Osteoblast (primary cell): ENCODE data around the gene SLC5A4. TPM values are rescaled to one million over a fixed set of nuclear protein-coding genes. Genes with fewer than 3 reads are reported as not detected.

Experiments
- DNase-seq: peaks from one replicate; pipeline ENCODE4 v3.0.0; 2011; ENCODE audit warnings: low spot score, mixed read lengths; ENCODE audit not compliant: insufficient read length; ENCODE audit errors: missing footprints
- H2AFZ ChIP-seq: 2 replicates; pipeline ENCODE4 v1.6.0; 2011; ENCODE audit warnings: mild to moderate bottlenecking, low read length
- H3K27ac ChIP-seq: 2 replicates; pipeline ENCODE4 v1.5.1; 2011; ENCODE audit warnings: mild to moderate bottlenecking, low read depth, low read length, moderate library complexity
- H3K27me3 ChIP-seq: 2 replicates; pipeline ENCODE4 v1.6.0; 2012; ENCODE audit warnings: mild to moderate bottlenecking, control low read depth, inconsistent platforms, low read length, moderate library complexity; ENCODE audit not compliant: insufficient read depth
- H3K36me3 ChIP-seq: 2 replicates; pipeline ENCODE4 v1.5.1; 2011; ENCODE audit warnings: mild to moderate bottlenecking, low read length, control low read depth, moderate library complexity; ENCODE audit not compliant: insufficient read depth
- H3K4me1 ChIP-seq: 2 replicates; pipeline ENCODE4 v1.5.1; 2011; ENCODE audit warnings: mild to moderate bottlenecking, low read length, control low read depth, moderate library complexity; ENCODE audit not compliant: insufficient read depth
- H3K4me2 ChIP-seq: 2 replicates; pipeline ENCODE4 v1.6.0; 2011; ENCODE audit warnings: mild to moderate bottlenecking, low read length; ENCODE audit not compliant: insufficient read depth
- H3K4me3 ChIP-seq: fragments of 200-600 bp; sonication (generic); 3 replicates; pipeline ENCODE4 v1.5.1; 2012; ENCODE audit warnings: mild to moderate bottlenecking, low read length, inconsistent platforms; ENCODE audit not compliant: insufficient read depth
- H3K79me2 ChIP-seq: 2 replicates; pipeline ENCODE4 v1.6.0; 2012; ENCODE audit warnings: mild to moderate bottlenecking, low read length, control low read depth, inconsistent platforms; ENCODE audit not compliant: insufficient read depth
- H3K9me3 ChIP-seq: 2 replicates; pipeline ENCODE4 v1.5.1; 2011; ENCODE audit warnings: low read depth, low read length, control low read depth
- H4K20me1 ChIP-seq: 2 replicates; pipeline ENCODE4 v1.6.0; 2012; ENCODE audit warnings: mild to moderate bottlenecking, low read length, control low read depth; ENCODE audit not compliant: insufficient read depth
- total RNA-seq: library from RNA; depleted of rRNA; stranded (reverse); fragments of >200 nt; gene quantifications from 2 replicates; pipeline ENCODE4 v1.2.3, GENCODE V29; 2012
- TF ChIP-seq, protein P1 (sequence below): IDR thresholded peaks from 2 replicates; pipeline ENCODE4 v1.5.1; 2011; ENCODE audit warnings: mild to moderate bottlenecking, low read depth, low read length, moderate library complexity; ENCODE audit errors: extremely low read depth

Gene SLC5A4
- total RNA-seq, 1 donor: not detected

DNA sequence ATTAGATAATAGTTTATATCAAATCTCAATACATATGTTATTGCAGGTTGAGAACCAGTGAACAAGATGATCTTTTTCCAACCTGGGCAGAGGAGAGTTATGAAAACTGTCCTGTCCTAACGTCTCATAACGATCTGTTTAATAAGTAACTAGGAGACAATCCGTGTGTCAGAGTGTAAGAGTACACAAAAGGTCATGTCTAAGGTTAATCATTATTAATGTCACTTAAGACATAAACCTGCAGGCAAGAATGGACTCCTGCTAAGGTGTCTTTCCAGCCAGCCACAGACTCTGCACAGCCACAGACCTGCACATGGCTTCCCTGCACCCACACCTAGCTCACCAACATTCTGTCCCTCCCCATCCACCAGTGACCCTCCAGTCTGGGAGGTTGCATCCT, 10.1 kb downstream of the SLC5A4 start:
- Histone ChIP-seq H3K9me3 (no peaks in the 10 kb centered on the region), H3K4me2 (no peak overlapping the region), H2AFZ (no peak overlapping the region), H3K79me2 (no peaks in the 10 kb centered on the region), H4K20me1 (no peaks in the 10 kb centered on the region), H3K4me1 (no peaks in the 10 kb centered on the region), H3K27me3 (peaks cover 4% of the 10 kb centered on the region), H3K27ac (no peak overlapping the region), H3K4me3 (no peak overlapping the region), H3K36me3 (no peaks in the 10 kb centered on the region)
- TF ChIP-seq, protein P1, sequence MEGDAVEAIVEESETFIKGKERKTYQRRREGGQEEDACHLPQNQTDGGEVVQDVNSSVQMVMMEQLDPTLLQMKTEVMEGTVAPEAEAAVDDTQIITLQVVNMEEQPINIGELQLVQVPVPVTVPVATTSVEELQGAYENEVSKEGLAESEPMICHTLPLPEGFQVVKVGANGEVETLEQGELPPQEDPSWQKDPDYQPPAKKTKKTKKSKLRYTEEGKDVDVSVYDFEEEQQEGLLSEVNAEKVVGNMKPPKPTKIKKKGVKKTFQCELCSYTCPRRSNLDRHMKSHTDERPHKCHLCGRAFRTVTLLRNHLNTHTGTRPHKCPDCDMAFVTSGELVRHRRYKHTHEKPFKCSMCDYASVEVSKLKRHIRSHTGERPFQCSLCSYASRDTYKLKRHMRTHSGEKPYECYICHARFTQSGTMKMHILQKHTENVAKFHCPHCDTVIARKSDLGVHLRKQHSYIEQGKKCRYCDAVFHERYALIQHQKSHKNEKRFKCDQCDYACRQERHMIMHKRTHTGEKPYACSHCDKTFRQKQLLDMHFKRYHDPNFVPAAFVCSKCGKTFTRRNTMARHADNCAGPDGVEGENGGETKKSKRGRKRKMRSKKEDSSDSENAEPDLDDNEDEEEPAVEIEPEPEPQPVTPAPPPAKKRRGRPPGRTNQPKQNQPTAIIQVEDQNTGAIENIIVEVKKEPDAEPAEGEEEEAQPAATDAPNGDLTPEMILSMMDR: no peak
- no peak for DNase-seq

DNA sequence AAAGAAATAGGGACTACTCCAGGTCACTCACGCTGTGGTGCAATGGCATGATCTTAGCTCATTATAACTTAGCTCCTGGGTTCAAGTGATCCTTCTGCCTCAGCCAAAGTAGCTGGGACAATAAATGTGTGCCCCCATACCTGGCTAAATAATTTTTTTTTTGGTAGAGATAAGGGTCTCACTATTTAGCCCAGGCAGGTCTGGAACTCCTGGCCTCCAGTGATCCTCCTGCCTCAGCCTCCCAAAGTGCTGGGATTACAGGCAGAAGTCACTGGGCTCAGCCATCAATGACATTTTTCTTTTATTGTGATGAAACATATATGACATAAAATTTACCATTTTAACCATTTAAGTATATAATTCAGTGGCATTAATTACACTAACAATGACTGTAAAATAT, 10.6 kb downstream of the SLC5A4 start:
- H3K4me2 ChIP-seq: no peak overlapping the region
- H3K36me3 ChIP-seq: no peaks in the 10 kb centered on the region
- H3K79me2 ChIP-seq: no peaks in the 10 kb centered on the region
- TF ChIP-seq, protein P1: no peak
- H3K27me3 ChIP-seq: peaks cover 4% of the 10 kb centered on the region
- no peaks in the 10 kb centered on the region for H3K4me1 ChIP-seq
- no peaks in the 10 kb centered on the region for H3K9me3 ChIP-seq
- no peak for DNase-seq
- no peak overlapping the region for H2AFZ ChIP-seq
- no peak overlapping the region for H3K4me3 ChIP-seq
- H3K27ac ChIP-seq: no peak overlapping the region
- no peaks in the 10 kb centered on the region for H4K20me1 ChIP-seq

- Histone ChIP-seq H3K79me2 (no peaks in the 10 kb centered on the region), H2AFZ (no peak overlapping the region)
- DNase-seq: no peak
Observed at GRCh38 chr22:32240461-32240860, 14.7 kb downstream of the SLC5A4 start.

DNA sequence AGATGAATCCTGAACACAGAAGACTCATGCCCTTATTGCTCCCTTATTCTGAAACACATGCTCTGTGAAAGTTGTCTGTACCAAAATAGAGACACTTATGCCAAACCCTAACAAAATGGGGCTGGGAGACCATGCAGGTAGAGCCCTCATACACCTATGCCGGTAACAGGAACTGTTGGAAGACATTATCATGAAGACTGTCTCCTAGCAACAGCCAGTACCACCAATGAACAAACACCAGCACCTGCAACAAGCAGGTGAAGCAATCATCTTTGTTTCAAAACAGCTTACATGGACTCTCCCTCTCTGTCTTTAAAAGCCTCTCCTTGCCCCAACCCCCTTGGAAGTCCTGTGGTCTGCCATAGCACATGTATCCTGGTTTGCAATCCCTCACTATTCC, 17.2 kb downstream of the SLC5A4 start:
- no peaks in the 10 kb centered on the region for H3K4me1 ChIP-seq
- TF ChIP-seq, protein P1: no peak

More at GRCh38 chr22:32240461-32240860, 14.7 kb downstream of the SLC5A4 start:
- Histone ChIP-seq H3K4me3 (no peak overlapping the region), H3K4me1 (no peaks in the 10 kb centered on the region), H3K27me3 (peaks cover 4% of the 10 kb centered on the region), H3K27ac (no peak overlapping the region), H4K20me1 (no peaks in the 10 kb centered on the region), H3K9me3 (no peaks in the 10 kb centered on the region), H3K4me2 (no peak overlapping the region), H3K36me3 (no peaks in the 10 kb centered on the region)
- TF ChIP-seq, protein P1: no peak

More for the DNA sequence above, 17.2 kb downstream of the SLC5A4 start:
- DNase-seq: no peak
- Histone ChIP-seq H3K36me3 (no peaks in the 10 kb centered on the region), H2AFZ (no peak overlapping the region), H4K20me1 (no peaks in the 10 kb centered on the region), H3K27me3 (peaks cover 4% of the 10 kb centered on the region), H3K4me3 (no peak overlapping the region), H3K4me2 (no peak overlapping the region), H3K9me3 (no peaks in the 10 kb centered on the region), H3K27ac (no peak overlapping the region), H3K79me2 (no peaks in the 10 kb centered on the region)
